K562 (cell line): ENCODE results near the gene BZW2.

Experiments
- ATF1 ChIP-seq, 2 experiments: fragments of 450-650 bp in 1 of 2; IDR thresholded peaks; 2 replicates each; pipeline ENCODE4 v1.6.1; 2016; ENCODE audit warnings: missing compliant biosample characterization in 1 of 2, missing genetic modification characterization in 1 of 2
- FOXK1 ChIP-seq: sonication (generic); formaldehyde crosslinking; IDR thresholded peaks from 2 replicates; pipeline ENCODE4 v1.8.0; 2022; ENCODE audit warnings: missing genetic modification reagents, mild to moderate bottlenecking, borderline replicate concordance
- FOXM1 ChIP-seq, 2 experiments: fragments of 450-650 bp in 1 of 2; sonication (generic) in 1 of 2; formaldehyde crosslinking in 1 of 2; IDR thresholded peaks; 2 replicates each; pipeline versions ENCODE4 v1.6.1 to v1.9.0; 2017 to 2022; ENCODE audit warnings: low read depth in 2 of 2, mild to moderate bottlenecking in 2 of 2, missing genetic modification reagents in 1 of 2, moderate library complexity in 1 of 2
- KLF10 ChIP-seq: fragments of 250-450 bp; sonication (Bioruptor Pico); IDR thresholded peaks from 2 replicates; pipeline ENCODE4 v1.6.1; 2021; ENCODE audit warnings: matching md5 sums
- MAX ChIP-seq: sonication (generic); formaldehyde crosslinking; IDR thresholded peaks from 2 replicates; pipeline ENCODE4 v1.9.0; 2022; ENCODE audit warnings: mild to moderate bottlenecking, missing genetic modification reagents
- RBM17 ChIP-seq: fragments of 200-400 bp; formaldehyde crosslinking; IDR thresholded peaks from 2 replicates; pipeline ENCODE4 v1.6.1; 2017; ENCODE audit warnings: low read depth, mild to moderate bottlenecking, low read length, borderline replicate concordance
- TAF7 ChIP-seq: fragments of 450-650 bp; IDR thresholded peaks from 2 replicates; pipeline ENCODE4 v1.6.1; 2016; ENCODE audit warnings: missing genetic modification characterization, missing compliant biosample characterization
- ZNF23 ChIP-seq: fragments of 250-450 bp; sonication (Bioruptor Pico); IDR thresholded peaks from 2 replicates; pipeline ENCODE4 v1.4.0; 2020; ENCODE audit warnings: mild to moderate bottlenecking
- TF ChIP-seq, protein P1 (sequence below), 3 experiments: IDR thresholded peaks in 2 of 3; conservative IDR thresholded peaks in 1 of 3; 2 replicates each; pipeline ENCODE4 v1.5.1; 2011 to 2012; ENCODE audit warnings: low read length in 3 of 3, mild to moderate bottlenecking in 3 of 3, control low read depth in 2 of 3, improper control_type of control experiment in 1 of 3, inconsistent platforms in 1 of 3, low read depth in 1 of 3, mixed read lengths in 1 of 3, moderate library complexity in 1 of 3; ENCODE audit not compliant: insufficient read depth in 2 of 3

DNA sequence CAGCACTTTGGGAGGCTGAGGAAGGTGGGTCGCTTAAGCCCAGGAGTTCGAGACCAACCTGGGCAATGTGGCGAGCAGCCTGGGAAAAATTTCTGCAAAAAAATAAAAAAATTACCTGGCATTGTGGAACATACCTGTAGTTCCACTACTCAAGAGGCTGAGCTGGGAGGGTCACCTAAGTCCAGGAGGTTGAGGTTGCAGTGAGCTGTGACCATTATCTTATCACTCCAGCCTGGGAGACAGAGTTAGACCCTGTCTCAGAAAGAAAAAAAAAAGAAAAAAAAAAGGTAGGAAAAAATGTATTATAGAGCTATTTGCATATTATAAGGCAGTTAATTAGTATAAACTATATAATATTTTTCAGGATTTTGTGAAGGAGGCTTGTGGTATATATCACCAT, 96.6 kb downstream of the BZW2 start:
- TF ChIP-seq FOXK1 (CRISPR knock-in tag) (no peak), FOXM1 (IDR thresholded peaks at IDR 0.05; ENCODE audit: low read depth) (no peak), FOXM1 (CRISPR knock-in tag; IDR thresholded peaks at IDR 0.05; ENCODE audit: low read depth) (no peak), KLF10 (CRISPR knock-in tag) (no peak), ATF1 (CRISPR knock-in tag; IDR thresholded peaks at IDR 0.05) (no peak), ATF1 (tag; IDR thresholded peaks at IDR 0.05) (no peak), RBM17 (no peak), ZNF23 (CRISPR knock-in tag) (no peak), TAF7 (no peak), MAX (CRISPR knock-in tag) (no peak)
- TF ChIP-seq, protein P1, sequence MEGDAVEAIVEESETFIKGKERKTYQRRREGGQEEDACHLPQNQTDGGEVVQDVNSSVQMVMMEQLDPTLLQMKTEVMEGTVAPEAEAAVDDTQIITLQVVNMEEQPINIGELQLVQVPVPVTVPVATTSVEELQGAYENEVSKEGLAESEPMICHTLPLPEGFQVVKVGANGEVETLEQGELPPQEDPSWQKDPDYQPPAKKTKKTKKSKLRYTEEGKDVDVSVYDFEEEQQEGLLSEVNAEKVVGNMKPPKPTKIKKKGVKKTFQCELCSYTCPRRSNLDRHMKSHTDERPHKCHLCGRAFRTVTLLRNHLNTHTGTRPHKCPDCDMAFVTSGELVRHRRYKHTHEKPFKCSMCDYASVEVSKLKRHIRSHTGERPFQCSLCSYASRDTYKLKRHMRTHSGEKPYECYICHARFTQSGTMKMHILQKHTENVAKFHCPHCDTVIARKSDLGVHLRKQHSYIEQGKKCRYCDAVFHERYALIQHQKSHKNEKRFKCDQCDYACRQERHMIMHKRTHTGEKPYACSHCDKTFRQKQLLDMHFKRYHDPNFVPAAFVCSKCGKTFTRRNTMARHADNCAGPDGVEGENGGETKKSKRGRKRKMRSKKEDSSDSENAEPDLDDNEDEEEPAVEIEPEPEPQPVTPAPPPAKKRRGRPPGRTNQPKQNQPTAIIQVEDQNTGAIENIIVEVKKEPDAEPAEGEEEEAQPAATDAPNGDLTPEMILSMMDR (IDR thresholded peaks at IDR 0.05 in 2 of 3, conservative IDR thresholded peaks at IDR 0.05 in 1 of 3; ENCODE audit: insufficient read depth in 2 of 3, low read depth in 1 of 3, low read length in 3 of 3) = no peak
